Upper lobe of right lung (tissue), 1 donor: ENCODE results near the gene SLC13A1. TPM values are rescaled to one million over a fixed set of nuclear protein-coding genes. Genes with fewer than 3 reads are reported as not detected.

Experiments
- ATAC-seq: fragments of 200-7000 bp; cut with Tn5 transposase; one replicate; pipeline ENCODE4 v1.9.1; 2020; ENCODE audit warnings: mild to moderate bottlenecking, moderate library complexity
- DNase-seq: peaks from one replicate; pipeline ENCODE4 v3.0.0-alpha.2; 2020
- H3K27ac ChIP-seq: fragments of 200-600 bp; one replicate; pipeline ENCODE4 v1.8.0; 2022
- H3K27me3 ChIP-seq: fragments of 200-600 bp; one replicate; pipeline ENCODE4 v1.8.0; 2022; ENCODE audit warnings: mild to moderate bottlenecking
- H3K36me3 ChIP-seq: fragments of 200-600 bp; one replicate; pipeline ENCODE4 v1.8.0; 2022
- H3K4me1 ChIP-seq: fragments of 200-600 bp; one replicate; pipeline ENCODE4 v1.8.0; 2022
- H3K4me3 ChIP-seq: fragments of 200-600 bp; one replicate; pipeline ENCODE4 v1.8.0; 2022; ENCODE audit warnings: mild to moderate bottlenecking
- H3K9me3 ChIP-seq: fragments of 200-600 bp; one replicate; pipeline ENCODE4 v1.8.0; 2022
- CTCF ChIP-seq: fragments of 200-600 bp; IDR thresholded peaks from one replicate; pipeline ENCODE4 v1.8.0; 2022; ENCODE audit warnings: antibody characterized with exemption
- intact Hi-C: fragments of 100-400 bp; cut with DNase I; formaldehyde crosslinking; loops from one replicate; pipeline ENCODE4 v1.11.0; 2022
- total RNA-seq: library from RNA; stranded (reverse); fragmentation: NEBNext Ultra II Directional; extraction: Animal tissue kit (Norgen Biotek cat#: 25700); gene quantifications from one replicate; pipeline ENCODE4 v1.2.1, GENCODE V29; 2021
- donor health status: DM: no; HTN: yes; CAD: no; lungs with severe emphysema.

The SLC13A1 gene
- total RNA-seq, 1 donor from 2014 or later = not detected

- ATAC-seq = no peak
- Histone ChIP-seq H3K27me3 (no peaks in the 10 kb centered on the region), H3K4me3 (no peak overlapping the region), H3K4me1 (no peaks in the 10 kb centered on the region), H3K27ac (no peak overlapping the region), H3K36me3 (no peaks in the 10 kb centered on the region), H3K9me3 (peaks cover 2% of the 10 kb centered on the region)
- no peak for TF ChIP-seq CTCF
- DNase-seq = no peak
- intact Hi-C loops = no loop called here
Measured at GRCh38 chr7:123075838-123076467, 123.8 kb downstream of the SLC13A1 start.

- TF ChIP-seq CTCF = no peak
- intact Hi-C loops = no loop called here
- no peaks in the 10 kb centered on the region for H3K27me3 ChIP-seq
- no peak overlapping the region for H3K4me3 ChIP-seq
- no peaks in the 10 kb centered on the region for H3K36me3 ChIP-seq
- no peak overlapping the region for H3K27ac ChIP-seq
- H3K9me3 ChIP-seq = no peaks in the 10 kb centered on the region
- ATAC-seq = no peak
- H3K4me1 ChIP-seq = no peaks in the 10 kb centered on the region
- no peak for DNase-seq
Measured at GRCh38 chr7:123070702-123071286, 129.0 kb downstream of the SLC13A1 start.

- no peak overlapping the region for H3K27ac ChIP-seq
- H3K36me3 ChIP-seq = no peaks in the 10 kb centered on the region
- DNase-seq (no peak), ATAC-seq (no peak)
- no peak for TF ChIP-seq CTCF
- H3K9me3 ChIP-seq = no peaks in the 10 kb centered on the region
- H3K27me3 ChIP-seq = no peaks in the 10 kb centered on the region
- intact Hi-C loops = no loop called here
- H3K4me1 ChIP-seq = no peaks in the 10 kb centered on the region
- H3K4me3 ChIP-seq = no peak overlapping the region
Measured at GRCh38 chr7:123067814-123068213, 132.0 kb downstream of the SLC13A1 start.

Other genes with a start within 250 kb of the SLC13A1 start
- not detected for gene TAS2R16, start 204.3 kb downstream of the SLC13A1 start, total RNA-seq